Lung (tissue), 16 donors: ENCODE measurements around the gene ZFAND3. TPM values are rescaled to one million over a fixed set of nuclear protein-coding genes. Genes with fewer than 3 reads are reported as not detected.
A peak's percentile ranks its signal among the peaks of the same experiment; 100 is the strongest.

Source experiments
- ATAC-seq: fragments of 200-7000 bp; cut with Tn5 transposase; one replicate; pipeline ENCODE4 v1.9.1; 2020; ENCODE audit warnings: moderate number of reproducible peaks; ENCODE audit not compliant: insufficient read depth, low FRiP score
- DNase-seq, 3 donors: peaks; one replicate each; pipeline ENCODE4 v3.0.0-alpha.2; 2013 to 2017
- H3K27ac ChIP-seq, 2 donors: one replicate each; pipeline ENCODE4 v1.5.1; 2013; ENCODE audit warnings: mild to moderate bottlenecking in 2 of 2, moderate library complexity in 2 of 2, control low read depth in 1 of 2, inconsistent platforms in 1 of 2, low read depth in 1 of 2, low read length in 1 of 2
- H3K27me3 ChIP-seq, 3 donors: one replicate each; pipeline ENCODE4 v1.5.1; 2013; ENCODE audit warnings: low read length in 2 of 3; ENCODE audit not compliant: control insufficient read depth in 3 of 3, insufficient read depth in 3 of 3
- H3K36me3 ChIP-seq, 4 donors: one replicate each; pipeline ENCODE4 v1.5.1; 2013; ENCODE audit warnings: low read length in 4 of 4, mild to moderate bottlenecking in 1 of 4, moderate library complexity in 1 of 4; ENCODE audit not compliant: control insufficient read depth in 4 of 4, insufficient read depth in 4 of 4
- H3K4me1 ChIP-seq, 5 donors: one replicate each; pipeline ENCODE4 v1.5.1; 2013; ENCODE audit warnings: low read length in 5 of 5, mild to moderate bottlenecking in 2 of 5, moderate library complexity in 1 of 5; ENCODE audit not compliant: control insufficient read depth in 5 of 5, insufficient read depth in 5 of 5
- H3K4me3 ChIP-seq: one replicate; pipeline ENCODE4 v1.5.1; 2013; ENCODE audit warnings: mild to moderate bottlenecking, control low read depth, moderate library complexity
- H3K9ac ChIP-seq, 2 donors: one replicate each; pipeline ENCODE4 v1.5.1; 2013; ENCODE audit warnings: low read length in 2 of 2, control low read depth in 1 of 2; ENCODE audit not compliant: insufficient read depth in 1 of 2
- H3K9me3 ChIP-seq, 4 donors: one replicate each; pipeline ENCODE4 v1.5.1; 2013; ENCODE audit warnings: low read length in 3 of 4, mild to moderate bottlenecking in 1 of 4, moderate library complexity in 1 of 4; ENCODE audit not compliant: control insufficient read depth in 4 of 4, insufficient read depth in 3 of 4
- CTCF ChIP-seq: IDR thresholded peaks from 2 replicates; pipeline ENCODE4 v1.5.1; 2012; ENCODE audit warnings: mild to moderate bottlenecking; ENCODE audit errors: control extremely low read depth, extremely low read depth
- WGBS, 2 donors: extraction: QIAGEN DNeasy Blood & Tissue Kit; methylation state at CpG; one replicate each; pipeline ENCODE4 v1.1.7; 2013; 5-methylcytosine and 5-hydroxymethylcytosine counted together
- long read RNA-seq, 5 donors: transcript quantifications; one replicate each; lab custom pipeline, GENCODE V29; 2026
- polyA plus RNA-seq, 2 donors: library from polyadenylated mRNA; stranded (reverse); fragments of 200-250 nt; gene quantifications; one replicate each; pipeline ENCODE4 v1.2.1, GENCODE V29; 2013
- total RNA-seq, 2 donors: library from RNA; depleted of rRNA in 1 of 2; stranded (reverse); fragments of >200 nt in 1 of 2; gene quantifications; one replicate each; pipeline ENCODE4 v1.2.1, GENCODE V29; 2014 to 2021
- donor health status: control.
- donor health status: control.
- donor health status: Bipolar disorder and iron deficiency.
- donor health status: healthy.
- donor health status: DM: yes; HTN: yes; CAD: no.

ZFAND3 gene, protein sequence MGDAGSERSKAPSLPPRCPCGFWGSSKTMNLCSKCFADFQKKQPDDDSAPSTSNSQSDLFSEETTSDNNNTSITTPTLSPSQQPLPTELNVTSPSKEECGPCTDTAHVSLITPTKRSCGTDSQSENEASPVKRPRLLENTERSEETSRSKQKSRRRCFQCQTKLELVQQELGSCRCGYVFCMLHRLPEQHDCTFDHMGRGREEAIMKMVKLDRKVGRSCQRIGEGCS
- total RNA-seq: 10 to 100 TPM; 48.0 to 63.6 TPM
- 10 to 100 TPM; 27.6 to 54.5 TPM for polyA plus RNA-seq
- long read RNA-seq, donor 1, transcript ZFAND3-201 (6 exons, 3,366 nt): major isoform, 19 of 37 reads
- long read RNA-seq, donor 1, partial matches to known transcripts: 17 of 37 reads
- long read RNA-seq, donor 1, other reads (novel, unspliced or antisense): 0 of 37 reads
- long read RNA-seq, donor 2, partial matches to known transcripts: 7 of 12 reads
- long read RNA-seq, donor 2, other reads (novel, unspliced or antisense): 0 of 12 reads
- long read RNA-seq, donor 3, transcript ZFAND3-201 (6 exons, 3,366 nt): major isoform, 13 of 19 reads
- long read RNA-seq, donor 3, partial matches to known transcripts: 6 of 19 reads
- long read RNA-seq, donor 3, other reads (novel, unspliced or antisense): 0 of 19 reads
- long read RNA-seq, donor 4, transcript ZFAND3-201 (6 exons, 3,366 nt): major isoform, 5 of 11 reads
- long read RNA-seq, donor 4, partial matches to known transcripts: 6 of 11 reads
- long read RNA-seq, donor 4, other reads (novel, unspliced or antisense): 0 of 11 reads
- long read RNA-seq, donor 5, transcript ZFAND3-201 (6 exons, 3,366 nt): major isoform, 20 of 167 reads
- long read RNA-seq, donor 5, partial matches to known transcripts: 141 of 167 reads
- long read RNA-seq, donor 5, other reads (novel, unspliced or antisense): 5 of 167 reads

- H3K4me3 ChIP-seq: peak within 1 kb of the TSS; percentile 72
- peak; percentile 98 to 99 (median 99) for DNase-seq
- H3K4me1 ChIP-seq: peaks cover 11 to 37% (median 12%) of the 10 kb centered on the region in 5 donors
- whole genome bisulfite sequencing, 2 donors: 0 to 1% methylated on average over 51 to 64 of the region's 64 CpGs
- no peaks in the 10 kb centered on the region for H3K27me3 ChIP-seq
- peak within 1 kb of the TSS; percentile 96 for H3K27ac ChIP-seq
- peak within 1 kb of the TSS; percentile 82 to 83 for H3K9ac ChIP-seq
- no peaks in the 10 kb centered on the region for H3K9me3 ChIP-seq
- peaks cover 0 to 1% (median 0%) of the 10 kb centered on the region in 4 donors for H3K36me3 ChIP-seq
- ATAC-seq: peak; percentile 96
- TF ChIP-seq CTCF: no peak
These were observed at the start of gene ZFAND3 for GRCh38 chr6:37819177-37819801. TSS of gene ZFAND3 (plus strand) at chr6:37819727. CDS start at chr6:37819946, 219 bp downstream.

GRCh38 chr6:37774028-37774680 lies 45.4 kb upstream of the ZFAND3 start:
- 93 to 95% methylated on average over 3 of the region's 3 CpGs for WGBS, 2 donors
- Histone ChIP-seq H3K27ac (no peak overlapping the region), H3K9ac (no peak overlapping the region), H3K36me3 (no peaks in the 10 kb centered on the region), H3K4me3 (no peak overlapping the region), H3K27me3 (peaks cover 0 to 2% (median 0%) of the 10 kb centered on the region in 3 donors), H3K4me1 (peaks cover 0 to 2% (median 0%) of the 10 kb centered on the region in 5 donors), H3K9me3 (no peaks in the 10 kb centered on the region)
- ATAC-seq (no peak), DNase-seq (no peak)
- no peak for TF ChIP-seq CTCF

DNA sequence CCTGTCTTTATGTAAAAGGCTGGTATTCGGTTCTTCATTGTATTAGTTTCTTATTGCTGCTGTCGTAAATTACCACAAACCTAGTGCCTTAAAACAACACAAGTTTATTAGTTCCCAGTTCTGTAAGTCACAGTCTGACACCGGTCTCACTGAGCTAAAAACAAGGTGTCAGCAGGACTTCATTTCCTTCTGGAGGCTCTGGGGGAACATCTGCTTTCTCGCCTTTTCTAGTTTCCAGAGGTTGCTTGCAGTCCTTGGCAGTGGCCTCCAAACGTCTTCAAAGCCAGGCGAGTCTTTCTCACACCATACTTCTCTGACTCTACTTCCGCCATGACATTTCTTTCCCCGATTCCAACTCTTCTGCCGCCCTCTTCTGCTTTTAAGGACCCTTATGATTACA lies 43.0 kb upstream of the ZFAND3 start:
- no peak for TF ChIP-seq CTCF
- ATAC-seq: no peak
- Histone ChIP-seq H3K4me1 (peaks cover 0 to 4% (median 0%) of the 10 kb centered on the region in 5 donors), H3K9ac (no peak overlapping the region), H3K27ac (no peak overlapping the region), H3K27me3 (peaks cover 0 to 2% (median 0%) of the 10 kb centered on the region in 3 donors), H3K36me3 (no peaks in the 10 kb centered on the region), H3K4me3 (no peak overlapping the region), H3K9me3 (no peaks in the 10 kb centered on the region)
- DNase-seq: no peak
- WGBS, 2 donors: 78 to 85% methylated on average over 9 of the region's 9 CpGs
